Activated naive CD4-positive, alpha-beta T cell treated with Interleukin-2 at 50 U/mL for 16 hours (primary cell): ENCODE data around the gene FZD2.

Source experiments
- DNase-seq: peaks from one replicate; pipeline ENCODE4 v3.0.0-alpha.2; 2020

Gene FZD2

DNA sequence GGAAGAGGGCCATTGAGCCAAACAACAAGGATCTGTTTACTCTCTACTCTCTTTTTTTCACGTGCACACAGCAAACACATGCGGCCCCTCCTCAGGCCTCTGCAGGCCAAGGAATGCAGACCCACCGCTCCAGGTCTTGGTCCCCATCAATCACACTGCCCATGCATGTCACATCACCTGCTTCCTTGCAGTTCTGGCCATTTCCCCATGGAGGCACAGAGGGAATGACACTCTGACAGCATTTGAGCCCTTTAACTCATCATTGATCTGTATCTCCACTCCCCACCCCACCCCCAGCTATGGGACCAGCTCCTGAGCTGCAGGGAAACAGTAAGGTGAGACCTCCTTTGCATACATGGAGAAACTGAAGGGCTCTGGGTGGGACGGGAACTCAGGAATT, 53.0 kb downstream of the FZD2 start:
- DNase-seq: no peak
